WTC11 (cell line): ENCODE measurements around the gene VIPR2. TPM values are rescaled to one million over a fixed set of nuclear protein-coding genes. Genes with fewer than 3 reads are reported as not detected.

Experiments used
- ATAC-seq: fragments of 200-7000 bp; cut with Tn5 transposase; 2 replicates; pipeline ENCODE4 v1.10.0; 2021; ENCODE audit warnings: mild to moderate bottlenecking, moderate library complexity
- CTCF ChIA-PET: fragments of 300-600 bp; sonication (Branson Sonifier 250); formaldehyde crosslinking; loops from one replicate; lab custom pipeline; 2021; ENCODE audit warnings: antibody characterized with exemption; lab: Charles Lee
- POLR2A ChIA-PET: fragments of 350-600 bp; sonication (Branson Sonifier 250); formaldehyde crosslinking; loops from one replicate; lab custom pipeline; 2021; ENCODE audit warnings: antibody characterized with exemption; lab: Charles Lee
- DNase-seq: peaks from one replicate; pipeline ENCODE4 v3.0.0; 2021; ENCODE audit warnings: low spot score
- H3K27ac Mint-ChIP-seq: 2 replicates; pipeline ENCODE4 v1.8.0; 2021; ENCODE audit warnings: mixed read lengths
- H3K27me3 Mint-ChIP-seq: 2 replicates; pipeline ENCODE4 v1.8.0; 2021; ENCODE audit warnings: low read depth, mild to moderate bottlenecking, moderate library complexity, mixed read lengths
- H3K36me3 Mint-ChIP-seq: 2 replicates; pipeline ENCODE4 v1.8.0; 2021; ENCODE audit warnings: mixed read lengths
- H3K4me1 Mint-ChIP-seq: 2 replicates; pipeline ENCODE4 v1.8.0; 2022; ENCODE audit warnings: mixed read lengths
- H3K4me3 Mint-ChIP-seq: 2 replicates; pipeline ENCODE4 v1.8.0; 2021; ENCODE audit warnings: mild to moderate bottlenecking, moderate library complexity, mixed read lengths
- H3K9me3 Mint-ChIP-seq: 2 replicates; pipeline ENCODE4 v1.8.0; 2021; ENCODE audit warnings: mixed read lengths
- ATF3 ChIP-seq: sonication (generic); formaldehyde crosslinking; conservative IDR thresholded peaks from 2 replicates; pipeline ENCODE4 v1.8.1; 2022; ENCODE audit warnings: mild to moderate bottlenecking, missing genetic modification reagents
- E2F1 ChIP-seq: sonication (generic); formaldehyde crosslinking; IDR thresholded peaks from 2 replicates; pipeline ENCODE4 v1.8.0; 2022; ENCODE audit warnings: mild to moderate bottlenecking, missing genetic modification reagents
- GABPB1 ChIP-seq: sonication (generic); formaldehyde crosslinking; IDR thresholded peaks from 2 replicates; pipeline ENCODE4 v1.8.1; 2023; ENCODE audit warnings: mild to moderate bottlenecking, missing genetic modification reagents
- HMGXB4 ChIP-seq: sonication (generic); formaldehyde crosslinking; IDR thresholded peaks from 2 replicates; pipeline ENCODE4 v1.8.1; 2023; ENCODE audit warnings: mild to moderate bottlenecking, moderate library complexity, missing genetic modification reagents
- IRF1 ChIP-seq: sonication (generic); formaldehyde crosslinking; IDR thresholded peaks from 2 replicates; pipeline ENCODE4 v1.8.0; 2023; ENCODE audit warnings: missing genetic modification reagents
- NR2C2 ChIP-seq: sonication (generic); formaldehyde crosslinking; IDR thresholded peaks from 2 replicates; pipeline ENCODE4 v1.8.0; 2022; ENCODE audit warnings: mild to moderate bottlenecking, missing genetic modification reagents
- OVOL2 ChIP-seq: fragments of 250-450 bp; sonication (Bioruptor Pico); IDR thresholded peaks from 2 replicates; pipeline ENCODE4 v1.9.0; 2021; ENCODE audit warnings: mild to moderate bottlenecking, borderline replicate concordance
- PRDM15 ChIP-seq: sonication (generic); formaldehyde crosslinking; IDR thresholded peaks from 2 replicates; pipeline ENCODE4 v1.8.0; 2022; ENCODE audit warnings: missing genetic modification reagents
- PRRX2 ChIP-seq: fragments of 250-450 bp; sonication (Bioruptor Pico); IDR thresholded peaks from 2 replicates; pipeline ENCODE4 v1.8.0; 2021; ENCODE audit warnings: mild to moderate bottlenecking
- SMAD4 ChIP-seq: sonication (generic); formaldehyde crosslinking; IDR thresholded peaks from 2 replicates; pipeline ENCODE4 v1.8.0; 2022; ENCODE audit warnings: mild to moderate bottlenecking, missing genetic modification reagents
- USF1 ChIP-seq: sonication (generic); formaldehyde crosslinking; IDR thresholded peaks from 2 replicates; pipeline ENCODE4 v1.8.0; 2022; ENCODE audit warnings: mild to moderate bottlenecking, missing genetic modification reagents
- ZNF232 ChIP-seq: sonication (generic); formaldehyde crosslinking; IDR thresholded peaks from 2 replicates; pipeline ENCODE4 v1.8.0; 2022; ENCODE audit warnings: mild to moderate bottlenecking, missing genetic modification reagents
- ZNF281 ChIP-seq: sonication (generic); formaldehyde crosslinking; IDR thresholded peaks from 2 replicates; pipeline ENCODE4 v1.8.0; 2023; ENCODE audit warnings: mild to moderate bottlenecking, missing genetic modification reagents
- ZNF396 ChIP-seq: fragments of 250-450 bp; sonication (Bioruptor Pico); IDR thresholded peaks from 2 replicates; pipeline ENCODE4 v1.8.0; 2021; ENCODE audit warnings: mild to moderate bottlenecking, moderate library complexity, borderline replicate concordance
- ZNF425 ChIP-seq: fragments of 250-450 bp; sonication (Bioruptor Pico); conservative IDR thresholded peaks from 2 replicates; pipeline ENCODE4 v1.9.0; 2021; ENCODE audit warnings: mild to moderate bottlenecking
- ZNF532 ChIP-seq: fragments of 250-450 bp; sonication (Bioruptor Pico); IDR thresholded peaks from 2 replicates; pipeline ENCODE4 v1.9.0; 2021; ENCODE audit warnings: mild to moderate bottlenecking, borderline replicate concordance
- ZSCAN18 ChIP-seq: fragments of 250-450 bp; sonication (Bioruptor Pico); IDR thresholded peaks from 2 replicates; pipeline ENCODE4 v2.1.2; 2022; ENCODE audit warnings: mild to moderate bottlenecking, moderate library complexity
- total RNA-seq: library from RNA; stranded (reverse); gene quantifications from 3 replicates; pipeline ENCODE4 v1.2.3, GENCODE V29; 2021

Gene VIPR2
- total RNA-seq, 1 experiment from 2014 or later, result 7.5 TPM

- no peak overlapping the region for H3K4me3 Mint-ChIP-seq
- POLR2A ChIA-PET, result no interaction called here
- TF ChIP-seq ZSCAN18 (CRISPR knock-in tag) (no peak), E2F1 (no peak), ATF3 (CRISPR knock-in tag) (no peak), USF1 (CRISPR knock-in tag) (no peak), OVOL2 (CRISPR knock-in tag) (no peak), SMAD4 (CRISPR knock-in tag) (no peak), ZNF532 (CRISPR knock-in tag) (no peak), ZNF232 (CRISPR knock-in tag) (no peak), ZNF425 (CRISPR knock-in tag) (no peak), GABPB1 (no peak), PRRX2 (CRISPR knock-in tag) (no peak), IRF1 (no peak), ZNF396 (no peak), PRDM15 (no peak), HMGXB4 (CRISPR knock-in tag) (no peak), NR2C2 (CRISPR knock-in tag) (no peak), ZNF281 (CRISPR knock-in tag) (no peak)
Measured at GRCh38 chr7:159160450-159160849, 15.8 kb upstream of the VIPR2 start.

More at GRCh38 chr7:159160450-159160849, 15.8 kb upstream of the VIPR2 start:
- CTCF ChIA-PET, result interaction anchor here (1.0 kb wide), 1 partner anchor 183 kb away, joined by 4 read pairs; no protein-coding TSS in a partner anchor
- H3K4me1 Mint-ChIP-seq, result peaks cover 6% of the 10 kb centered on the region; the same call in 1 of the 2 replicates
- H3K27ac Mint-ChIP-seq, result no peak overlapping the region
- no peaks in the 10 kb centered on the region for H3K27me3 Mint-ChIP-seq
- no peaks in the 10 kb centered on the region for H3K9me3 Mint-ChIP-seq
- no peak for DNase-seq
- H3K36me3 Mint-ChIP-seq, result no peaks in the 10 kb centered on the region
- ATAC-seq, result no peak
